ENCODE results near the gene DHFR2. TPM values are rescaled to one million over a fixed set of nuclear protein-coding genes. Genes with fewer than 3 reads are reported as not detected.
"Not testable (repeated sequence)": the region's sequence is repeated elsewhere in the genome, so short reads cannot be mapped to it uniquely, and the experiment has no call there.

DHFR2 gene
- total and polyA plus RNA-seq, 4 donors, result 2.3 to 3.9 (median 2.5) TPM

GRCh38 chr3:94046533-94046932 is 16.2 kb downstream of the DHFR2 start:
- Histone ChIP-seq H3K27ac (ENCODE audit: low read depth in 1 of 2, low read length in 2 of 2) (no peak overlapping the region), H3K27me3 (ENCODE audit: control insufficient read depth in 4 of 4, insufficient read depth in 4 of 4, low read length in 3 of 4) (no peaks in the 10 kb centered on the region), H3K9ac (ENCODE audit: low read depth in 1 of 2, low read length in 2 of 2) (no peak overlapping the region), H3K9me3 (ENCODE audit: control insufficient read depth in 4 of 4, low read length in 3 of 4) (peaks cover 0 to 5% (median 0%) of the 10 kb centered on the region in 4 donors), H3K4me3 (ENCODE audit: low read depth in 1 of 3, low read length in 3 of 3) (no peak overlapping the region), H3K36me3 (ENCODE audit: control insufficient read depth in 4 of 4, insufficient read depth in 3 of 4, low read depth in 1 of 4, low read length in 3 of 4) (peaks cover 0 to 6% (median 0%) of the 10 kb centered on the region in 4 donors), H3K4me1 (ENCODE audit: control insufficient read depth in 4 of 4, insufficient read depth in 4 of 4, low read length in 3 of 4) (no peaks in the 10 kb centered on the region)
- DNase-seq (ENCODE audit: low spot score), result no peak
- TF ChIP-seq EGR1 (IDR thresholded peaks at IDR 0.05; ENCODE audit: low read depth in 2 of 2), result no peak
- TF ChIP-seq HNF4A (conservative IDR thresholded peaks at IDR 0.05), result no peak
- no peak for TF ChIP-seq FOXA2 (IDR thresholded peaks at IDR 0.05)
- no peak for TF ChIP-seq YY1 (IDR thresholded peaks at IDR 0.05)
- no peak for TF ChIP-seq REST (IDR thresholded peaks at IDR 0.05)
- 98% methylated on average over 2 of the region's 2 CpGs for WGBS

DNA sequence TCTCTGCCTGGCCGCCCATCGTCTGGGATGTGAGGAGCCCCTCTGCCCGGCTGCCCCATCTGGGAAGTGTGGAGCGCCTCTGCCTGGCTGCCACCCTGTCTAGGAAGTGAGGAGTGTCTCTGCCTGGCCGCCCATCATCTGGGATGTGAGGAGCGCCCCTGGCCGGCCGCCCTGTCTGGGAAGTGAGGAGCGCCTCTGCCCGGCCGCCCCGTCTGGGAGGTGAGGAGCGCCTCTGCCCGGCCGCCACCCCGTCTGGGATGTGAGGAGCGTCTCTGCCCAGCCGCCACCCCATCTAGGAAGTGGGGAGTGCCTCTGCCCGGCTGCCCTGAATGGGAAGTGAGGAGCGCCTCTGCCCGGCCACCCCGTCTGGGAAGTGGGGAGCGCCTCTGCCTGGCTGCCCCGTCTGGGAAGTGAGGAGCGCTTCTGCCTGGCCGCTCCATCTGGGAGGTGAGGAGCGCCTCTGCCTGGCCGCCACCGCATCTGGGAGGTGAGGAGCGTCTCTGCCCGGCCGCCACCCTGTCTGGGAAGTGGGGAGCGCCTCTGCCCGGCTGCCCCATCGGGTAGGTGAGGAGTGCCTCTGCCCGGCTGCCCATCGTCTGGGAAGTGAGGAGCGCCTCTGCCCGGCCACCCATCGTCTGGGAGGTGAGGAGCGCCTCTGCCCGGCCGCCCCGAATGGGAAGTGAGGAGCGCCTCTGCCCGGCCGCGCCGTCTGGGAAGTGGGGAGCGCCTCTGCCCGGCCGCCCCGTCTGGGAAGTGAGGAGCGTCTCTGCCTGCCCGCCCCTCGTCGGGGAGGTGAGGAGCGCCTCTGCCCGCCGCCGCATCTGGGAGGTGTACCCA is 18.4 kb downstream of the DHFR2 start:
- H3K27ac ChIP-seq (ENCODE audit: low read depth in 1 of 2, low read length in 2 of 2); H3K9ac ChIP-seq (ENCODE audit: low read depth in 1 of 2, low read length in 2 of 2); H3K27me3 ChIP-seq (ENCODE audit: control insufficient read depth in 4 of 4, insufficient read depth in 4 of 4, low read length in 3 of 4); H3K4me3 ChIP-seq (ENCODE audit: low read depth in 1 of 3, low read length in 3 of 3); H3K36me3 ChIP-seq (ENCODE audit: control insufficient read depth in 4 of 4, insufficient read depth in 3 of 4, low read depth in 1 of 4, low read length in 3 of 4); DNase-seq (ENCODE audit: low spot score); H3K9me3 ChIP-seq (ENCODE audit: control insufficient read depth in 4 of 4, low read length in 3 of 4); H3K4me1 ChIP-seq (ENCODE audit: control insufficient read depth in 4 of 4, insufficient read depth in 4 of 4, low read length in 3 of 4): not testable (repeated sequence)
- 98% methylated on average over 61 of the region's 61 CpGs for WGBS

DNA sequence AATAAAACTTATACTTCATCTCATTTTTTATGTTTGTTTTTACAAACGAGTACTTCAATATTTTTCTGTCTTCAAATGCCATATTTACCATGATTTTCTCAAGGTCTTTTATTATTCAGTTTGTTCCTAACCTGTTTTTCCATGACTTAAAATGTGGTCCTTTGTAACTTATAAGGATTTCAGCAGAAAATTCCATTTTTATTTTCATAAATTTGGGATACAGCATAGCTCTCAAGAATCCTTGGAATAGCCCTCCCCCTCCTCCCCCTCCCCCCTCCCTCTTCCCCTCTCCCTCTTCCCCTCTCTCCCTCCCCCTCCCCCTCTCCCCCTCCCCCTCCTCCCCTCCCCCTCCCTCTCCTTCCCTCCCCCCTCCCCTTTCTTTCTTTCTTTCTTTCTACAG is 19.4 kb downstream of the DHFR2 start:
- Histone ChIP-seq H3K36me3 (ENCODE audit: control insufficient read depth in 4 of 4, insufficient read depth in 3 of 4, low read depth in 1 of 4, low read length in 3 of 4) (peaks cover 0 to 6% (median 0%) of the 10 kb centered on the region in 4 donors), H3K9ac (ENCODE audit: low read depth in 1 of 2, low read length in 2 of 2) (no peak overlapping the region), H3K27ac (ENCODE audit: low read depth in 1 of 2, low read length in 2 of 2) (no peak overlapping the region), H3K9me3 (ENCODE audit: control insufficient read depth in 4 of 4, low read length in 3 of 4) (peaks cover 0 to 5% (median 0%) of the 10 kb centered on the region in 4 donors), H3K27me3 (ENCODE audit: control insufficient read depth in 4 of 4, insufficient read depth in 4 of 4, low read length in 3 of 4) (no peaks in the 10 kb centered on the region), H3K4me1 (ENCODE audit: control insufficient read depth in 4 of 4, insufficient read depth in 4 of 4, low read length in 3 of 4) (no peaks in the 10 kb centered on the region), H3K4me3 (ENCODE audit: low read depth in 1 of 3, low read length in 3 of 3) (no peak overlapping the region)
- DNase-seq (ENCODE audit: low spot score), result no peak
- WGBS, result 90% methylated on average over 1 of the region's 1 CpG
- no peak for TF ChIP-seq YY1 (IDR thresholded peaks at IDR 0.05)
- no peak for TF ChIP-seq ATF3 (IDR thresholded peaks at IDR 0.05)
- TF ChIP-seq HNF4A (conservative IDR thresholded peaks at IDR 0.05), result no peak
- no peak for TF ChIP-seq REST (IDR thresholded peaks at IDR 0.05)
- no peak for TF ChIP-seq FOXA1 (IDR thresholded peaks at IDR 0.05)
- TF ChIP-seq, protein P1, sequence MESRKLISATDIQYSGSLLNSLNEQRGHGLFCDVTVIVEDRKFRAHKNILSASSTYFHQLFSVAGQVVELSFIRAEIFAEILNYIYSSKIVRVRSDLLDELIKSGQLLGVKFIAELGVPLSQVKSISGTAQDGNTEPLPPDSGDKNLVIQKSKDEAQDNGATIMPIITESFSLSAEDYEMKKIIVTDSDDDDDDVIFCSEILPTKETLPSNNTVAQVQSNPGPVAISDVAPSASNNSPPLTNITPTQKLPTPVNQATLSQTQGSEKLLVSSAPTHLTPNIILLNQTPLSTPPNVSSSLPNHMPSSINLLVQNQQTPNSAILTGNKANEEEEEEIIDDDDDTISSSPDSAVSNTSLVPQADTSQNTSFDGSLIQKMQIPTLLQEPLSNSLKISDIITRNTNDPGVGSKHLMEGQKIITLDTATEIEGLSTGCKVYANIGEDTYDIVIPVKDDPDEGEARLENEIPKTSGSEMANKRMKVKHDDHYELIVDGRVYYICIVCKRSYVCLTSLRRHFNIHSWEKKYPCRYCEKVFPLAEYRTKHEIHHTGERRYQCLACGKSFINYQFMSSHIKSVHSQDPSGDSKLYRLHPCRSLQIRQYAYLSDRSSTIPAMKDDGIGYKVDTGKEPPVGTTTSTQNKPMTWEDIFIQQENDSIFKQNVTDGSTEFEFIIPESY (IDR thresholded peaks at IDR 0.05), result no peak
- no peak for TF ChIP-seq TAF1 (conservative IDR thresholded peaks at IDR 0.05)
- no peak for TF ChIP-seq EGR1 (IDR thresholded peaks at IDR 0.05; ENCODE audit: low read depth in 2 of 2)
- TF ChIP-seq CTCF (IDR thresholded peaks at IDR 0.05; ENCODE audit: low read depth, low read length, missing input control), result no peak
- TF ChIP-seq RXRA (IDR thresholded peaks at IDR 0.05), result no peak
- no peak for TF ChIP-seq RAD21 (IDR thresholded peaks at IDR 0.05)
- TF ChIP-seq, protein P2, sequence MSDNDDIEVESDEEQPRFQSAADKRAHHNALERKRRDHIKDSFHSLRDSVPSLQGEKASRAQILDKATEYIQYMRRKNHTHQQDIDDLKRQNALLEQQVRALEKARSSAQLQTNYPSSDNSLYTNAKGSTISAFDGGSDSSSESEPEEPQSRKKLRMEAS (IDR thresholded peaks at IDR 0.05), result no peak
- no peak for TF ChIP-seq HNF4G (IDR thresholded peaks at IDR 0.05)
- TF ChIP-seq NR2F2 (IDR thresholded peaks at IDR 0.05), result no peak

All from liver (tissue), 9 donors.